Measurements from ENCODE around the gene TNNI2.
"Not testable (repeated sequence)": the region's sequence is repeated elsewhere in the genome, so short reads cannot be mapped to it uniquely, and the experiment has no call there.

DNA sequence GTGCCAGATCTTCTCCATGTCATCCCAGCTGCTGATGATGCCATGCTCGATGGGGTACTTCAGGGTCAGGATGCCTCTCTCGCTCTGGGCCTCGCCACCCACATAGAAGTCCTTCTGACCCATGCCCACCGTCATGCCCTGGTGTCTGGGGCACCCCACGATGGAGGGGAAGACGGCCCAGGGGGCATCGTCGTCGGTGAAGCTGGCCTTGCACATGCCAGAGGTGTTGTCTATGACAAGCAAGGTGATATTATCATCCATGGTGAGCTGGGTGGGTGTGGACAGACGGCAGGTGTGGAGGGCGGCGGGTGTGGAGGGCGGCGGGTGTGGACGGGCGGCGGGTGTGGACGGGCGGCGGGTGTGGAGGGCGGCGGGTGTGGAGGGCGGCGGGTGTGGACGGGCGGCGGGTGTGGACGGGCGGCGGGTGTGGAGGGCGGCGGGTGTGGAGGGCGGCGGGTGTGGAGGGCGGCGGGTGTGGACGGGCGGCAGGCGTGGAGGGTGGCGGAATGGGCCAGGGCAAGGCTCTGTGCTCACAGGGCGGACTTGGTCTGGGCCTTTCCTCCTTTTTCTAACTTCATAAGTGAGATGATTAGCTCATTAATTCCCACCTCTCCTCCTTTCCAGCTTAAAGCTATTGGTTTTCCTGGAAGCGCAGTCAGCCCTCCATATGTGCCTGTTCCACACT lies 34.8 kb upstream of the TNNI2 start:
- TF ChIP-seq, protein P1, sequence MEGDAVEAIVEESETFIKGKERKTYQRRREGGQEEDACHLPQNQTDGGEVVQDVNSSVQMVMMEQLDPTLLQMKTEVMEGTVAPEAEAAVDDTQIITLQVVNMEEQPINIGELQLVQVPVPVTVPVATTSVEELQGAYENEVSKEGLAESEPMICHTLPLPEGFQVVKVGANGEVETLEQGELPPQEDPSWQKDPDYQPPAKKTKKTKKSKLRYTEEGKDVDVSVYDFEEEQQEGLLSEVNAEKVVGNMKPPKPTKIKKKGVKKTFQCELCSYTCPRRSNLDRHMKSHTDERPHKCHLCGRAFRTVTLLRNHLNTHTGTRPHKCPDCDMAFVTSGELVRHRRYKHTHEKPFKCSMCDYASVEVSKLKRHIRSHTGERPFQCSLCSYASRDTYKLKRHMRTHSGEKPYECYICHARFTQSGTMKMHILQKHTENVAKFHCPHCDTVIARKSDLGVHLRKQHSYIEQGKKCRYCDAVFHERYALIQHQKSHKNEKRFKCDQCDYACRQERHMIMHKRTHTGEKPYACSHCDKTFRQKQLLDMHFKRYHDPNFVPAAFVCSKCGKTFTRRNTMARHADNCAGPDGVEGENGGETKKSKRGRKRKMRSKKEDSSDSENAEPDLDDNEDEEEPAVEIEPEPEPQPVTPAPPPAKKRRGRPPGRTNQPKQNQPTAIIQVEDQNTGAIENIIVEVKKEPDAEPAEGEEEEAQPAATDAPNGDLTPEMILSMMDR (IDR thresholded peaks at IDR 0.05) = not testable (repeated sequence)
- TF ChIP-seq POLR2A (IDR thresholded peaks at IDR 0.05) = not testable (repeated sequence)

Data from heart left ventricle (tissue), 13 donors.